ENCODE data around the gene SORBS1. TPM values are rescaled to one million over a fixed set of nuclear protein-coding genes. Genes with fewer than 3 reads are reported as not detected.

SORBS1 gene
- total and polyA plus RNA-seq, 4 experiments from 2014 or later: 0.67 to 0.93 (median 0.75) TPM; not detected in 1

GRCh38 chr10:95392217-95392584, 169.0 kb downstream of the SORBS1 start:
- no peaks in the 10 kb centered on the region for H3K4me1 Mint-ChIP-seq
- intact Hi-C loops (cut with micrococcal nuclease): no loop called here

GRCh38 chr10:95391581-95392216, 169.5 kb downstream of the SORBS1 start:
- ChIA-PET CTCF (ENCODE audit: partially characterized antibody) (interaction anchor here (1.0 kb wide), 1 partner anchor 11 kb away, joined by 3 read pairs; no protein-coding TSS in a partner anchor), POLR2A (ENCODE audit: partially characterized antibody) (no interaction called here)
- Mint-ChIP-seq H3K4me3 (no peak overlapping the region), H3K9me3 (no peaks in the 10 kb centered on the region), H3K36me3 (no peaks in the 10 kb centered on the region), H3K27me3 (peaks cover 0 to 3% of the 10 kb centered on the region in 2 donors), H3K27ac (no peak overlapping the region), H3K4me1 (no peaks in the 10 kb centered on the region)
- Histone ChIP-seq H3K9me3 (ENCODE audit: control insufficient read depth in 1 of 2, low read length in 2 of 2) (no peaks in the 10 kb centered on the region), H3K36me3 (ENCODE audit: insufficient read depth, low read length) (no peaks in the 10 kb centered on the region), H3K27me3 (ENCODE audit: insufficient read depth, low read length) (no peaks in the 10 kb centered on the region), H3K27ac (ENCODE audit: low read depth, low read length) (no peak overlapping the region), H3K4me1 (ENCODE audit: insufficient read depth, low read length) (no peaks in the 10 kb centered on the region), H3K4me3 (ENCODE audit: low read length in 2 of 2) (no peak overlapping the region)
- intact Hi-C loops (cut with micrococcal nuclease): no loop called here
- DNase-seq: no peak

More at GRCh38 chr10:95392217-95392584, 169.0 kb downstream of the SORBS1 start:
- H3K27ac ChIP-seq (ENCODE audit: low read depth, low read length): no peak overlapping the region
- CTCF ChIA-PET (ENCODE audit: partially characterized antibody): interaction anchor here (1.0 kb wide), 1 partner anchor 10 kb away, joined by 3 read pairs; no protein-coding TSS in a partner anchor
- H3K27me3 ChIP-seq (ENCODE audit: insufficient read depth, low read length): no peaks in the 10 kb centered on the region
- POLR2A ChIA-PET (ENCODE audit: partially characterized antibody): no interaction called here
- no peaks in the 10 kb centered on the region for H3K36me3 Mint-ChIP-seq
- no peaks in the 10 kb centered on the region for H3K4me1 ChIP-seq (ENCODE audit: insufficient read depth, low read length)
- H3K27ac Mint-ChIP-seq: no peak overlapping the region
- H3K9me3 ChIP-seq (ENCODE audit: control insufficient read depth in 1 of 2, low read length in 2 of 2): no peaks in the 10 kb centered on the region
- peaks cover 0 to 3% of the 10 kb centered on the region in 2 donors for H3K27me3 Mint-ChIP-seq
- no peaks in the 10 kb centered on the region for H3K36me3 ChIP-seq (ENCODE audit: insufficient read depth, low read length)
- no peaks in the 10 kb centered on the region for H3K9me3 Mint-ChIP-seq
- no peak overlapping the region for H3K4me3 Mint-ChIP-seq
- no peak overlapping the region for H3K4me3 ChIP-seq (ENCODE audit: low read length in 2 of 2)
- no peak for DNase-seq

GRCh38 chr10:95391164-95391563, 170.0 kb downstream of the SORBS1 start:
- peaks cover 0 to 3% of the 10 kb centered on the region in 2 donors for H3K27me3 Mint-ChIP-seq
- Histone ChIP-seq H3K4me3 (ENCODE audit: low read length in 2 of 2) (no peak overlapping the region), H3K4me1 (ENCODE audit: insufficient read depth, low read length) (no peaks in the 10 kb centered on the region), H3K27me3 (ENCODE audit: insufficient read depth, low read length) (no peaks in the 10 kb centered on the region), H3K36me3 (ENCODE audit: insufficient read depth, low read length) (no peaks in the 10 kb centered on the region), H3K27ac (ENCODE audit: low read depth, low read length) (no peak overlapping the region), H3K9me3 (ENCODE audit: control insufficient read depth in 1 of 2, low read length in 2 of 2) (no peaks in the 10 kb centered on the region)
- H3K9me3 Mint-ChIP-seq: no peaks in the 10 kb centered on the region
- ChIA-PET POLR2A (ENCODE audit: partially characterized antibody) (no interaction called here), CTCF (ENCODE audit: partially characterized antibody) (interaction anchor here (1.0 kb wide), 1 partner anchor 11 kb away, joined by 3 read pairs; no protein-coding TSS in a partner anchor)
- no peaks in the 10 kb centered on the region for H3K4me1 Mint-ChIP-seq
- no peaks in the 10 kb centered on the region for H3K36me3 Mint-ChIP-seq
- intact Hi-C loops (cut with micrococcal nuclease): no loop called here
- no peak overlapping the region for H3K4me3 Mint-ChIP-seq
- H3K27ac Mint-ChIP-seq: no peak overlapping the region
- DNase-seq: no peak

- no peaks in the 10 kb centered on the region for H3K36me3 ChIP-seq (ENCODE audit: insufficient read depth, low read length)
- intact Hi-C loops (cut with micrococcal nuclease): no loop called here
- Mint-ChIP-seq H3K4me3 (no peak overlapping the region), H3K9me3 (no peaks in the 10 kb centered on the region), H3K27ac (no peak overlapping the region), H3K27me3 (peaks cover 0 to 3% of the 10 kb centered on the region in 2 donors), H3K36me3 (no peaks in the 10 kb centered on the region), H3K4me1 (no peaks in the 10 kb centered on the region)
- no peak for DNase-seq
- no peaks in the 10 kb centered on the region for H3K4me1 ChIP-seq (ENCODE audit: insufficient read depth, low read length)
- no peaks in the 10 kb centered on the region for H3K9me3 ChIP-seq (ENCODE audit: control insufficient read depth in 1 of 2, low read length in 2 of 2)
- ChIA-PET POLR2A (ENCODE audit: partially characterized antibody) (no interaction called here), CTCF (ENCODE audit: partially characterized antibody) (interaction anchor here (1.5 to 4.6 kb wide), 3 partner anchors 8 to 41 kb away, joined by 4 to 31 read pairs (median 4); no protein-coding TSS in a partner anchor)
- no peak overlapping the region for H3K27ac ChIP-seq (ENCODE audit: low read depth, low read length)
- H3K4me3 ChIP-seq (ENCODE audit: low read length in 2 of 2): no peak overlapping the region
- H3K27me3 ChIP-seq (ENCODE audit: insufficient read depth, low read length): no peaks in the 10 kb centered on the region
These were observed 171.2 kb downstream of the SORBS1 start for GRCh38 chr10:95389982-95390381.

GRCh38 chr10:95389176-95389575, 172.0 kb downstream of the SORBS1 start:
- no peak for DNase-seq
- CTCF ChIA-PET (ENCODE audit: partially characterized antibody): interaction anchor here (0.7 to 4.6 kb wide), 4 partner anchors 9 to 42 kb away, joined by 3 to 31 read pairs (median 4); no protein-coding TSS in a partner anchor

GRCh38 chr10:95388539-95388938, 172.6 kb downstream of the SORBS1 start:
- Histone ChIP-seq H3K9me3 (ENCODE audit: control insufficient read depth in 1 of 2, low read length in 2 of 2) (no peaks in the 10 kb centered on the region), H3K27me3 (ENCODE audit: insufficient read depth, low read length) (no peaks in the 10 kb centered on the region), H3K36me3 (ENCODE audit: insufficient read depth, low read length) (no peaks in the 10 kb centered on the region), H3K27ac (ENCODE audit: low read depth, low read length) (no peak overlapping the region), H3K4me1 (ENCODE audit: insufficient read depth, low read length) (no peaks in the 10 kb centered on the region), H3K4me3 (ENCODE audit: low read length in 2 of 2) (no peak overlapping the region)
- ChIA-PET POLR2A (ENCODE audit: partially characterized antibody) (no interaction called here), CTCF (ENCODE audit: partially characterized antibody) (interaction anchor here (0.7 to 4.6 kb wide), 4 partner anchors 9 to 42 kb away, joined by 3 to 31 read pairs (median 4); no protein-coding TSS in a partner anchor)
- H3K27me3 Mint-ChIP-seq: peaks cover 0 to 3% of the 10 kb centered on the region in 2 donors
- no peak overlapping the region for H3K27ac Mint-ChIP-seq
- no peak overlapping the region for H3K4me3 Mint-ChIP-seq
- no peaks in the 10 kb centered on the region for H3K9me3 Mint-ChIP-seq
- H3K4me1 Mint-ChIP-seq: no peaks in the 10 kb centered on the region
- DNase-seq: no peak
- intact Hi-C loops (cut with micrococcal nuclease): no loop called here
- no peaks in the 10 kb centered on the region for H3K36me3 Mint-ChIP-seq

More at GRCh38 chr10:95389176-95389575, 172.0 kb downstream of the SORBS1 start:
- Histone ChIP-seq H3K36me3 (ENCODE audit: insufficient read depth, low read length) (no peaks in the 10 kb centered on the region), H3K4me3 (ENCODE audit: low read length in 2 of 2) (no peak overlapping the region), H3K4me1 (ENCODE audit: insufficient read depth, low read length) (no peaks in the 10 kb centered on the region), H3K27ac (ENCODE audit: low read depth, low read length) (no peak overlapping the region), H3K9me3 (ENCODE audit: control insufficient read depth in 1 of 2, low read length in 2 of 2) (no peaks in the 10 kb centered on the region), H3K27me3 (ENCODE audit: insufficient read depth, low read length) (no peaks in the 10 kb centered on the region)
- Mint-ChIP-seq H3K36me3 (no peaks in the 10 kb centered on the region), H3K4me1 (no peaks in the 10 kb centered on the region), H3K27ac (no peak overlapping the region), H3K27me3 (peaks cover 0 to 3% of the 10 kb centered on the region in 2 donors), H3K9me3 (no peaks in the 10 kb centered on the region), H3K4me3 (no peak overlapping the region)
- intact Hi-C loops (cut with micrococcal nuclease): no loop called here
- POLR2A ChIA-PET (ENCODE audit: partially characterized antibody): no interaction called here

GRCh38 chr10:95388109-95388471, 173.1 kb downstream of the SORBS1 start:
- DNase-seq: no peak
- Histone ChIP-seq H3K4me3 (ENCODE audit: low read length in 2 of 2) (no peak overlapping the region), H3K27ac (ENCODE audit: low read depth, low read length) (no peak overlapping the region), H3K36me3 (ENCODE audit: insufficient read depth, low read length) (no peaks in the 10 kb centered on the region), H3K9me3 (ENCODE audit: control insufficient read depth in 1 of 2, low read length in 2 of 2) (no peaks in the 10 kb centered on the region), H3K4me1 (ENCODE audit: insufficient read depth, low read length) (no peaks in the 10 kb centered on the region), H3K27me3 (ENCODE audit: insufficient read depth, low read length) (no peaks in the 10 kb centered on the region)
- POLR2A ChIA-PET (ENCODE audit: partially characterized antibody): no interaction called here
- Mint-ChIP-seq H3K27me3 (peaks cover 0 to 3% of the 10 kb centered on the region in 2 donors), H3K4me1 (no peaks in the 10 kb centered on the region), H3K36me3 (no peaks in the 10 kb centered on the region), H3K27ac (no peak overlapping the region), H3K4me3 (no peak overlapping the region), H3K9me3 (no peaks in the 10 kb centered on the region)
- intact Hi-C loops (cut with micrococcal nuclease): no loop called here
- CTCF ChIA-PET (ENCODE audit: partially characterized antibody): interaction anchor here (4.6 kb wide), 1 partner anchor 24 kb away, joined by 31 read pairs; no protein-coding TSS in a partner anchor

Measured in CD4-positive, alpha-beta memory T cell (primary cell).